ENCODE data around the gene ANKS1B.

The ANKS1B gene

DNA sequence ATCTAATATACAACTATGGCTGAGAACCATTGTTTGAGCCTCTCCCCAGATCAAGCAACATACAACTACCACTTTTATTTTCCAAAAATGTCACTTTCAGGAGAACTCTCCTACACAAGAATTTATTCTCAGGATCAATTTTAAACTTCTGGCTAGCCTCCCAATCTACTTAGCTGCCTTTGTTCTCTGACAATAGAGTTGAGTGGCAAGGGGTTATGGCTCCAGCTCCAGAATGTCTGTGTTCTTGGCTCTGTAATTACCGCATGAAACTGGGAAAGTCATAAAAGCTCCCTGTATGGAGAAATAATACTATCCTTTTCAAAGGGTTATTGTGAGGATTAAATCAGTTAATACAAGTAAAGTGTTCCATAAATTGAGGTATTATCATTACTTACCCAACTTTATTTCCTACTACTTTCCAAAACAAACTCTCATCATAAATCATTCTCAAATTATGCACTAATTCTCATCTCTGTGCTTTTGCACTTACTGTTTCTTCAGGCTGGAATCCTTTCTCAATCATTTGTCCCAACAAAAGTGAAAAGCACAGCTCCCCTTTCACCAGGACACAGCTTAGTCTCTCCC lies 215.2 kb downstream of the ANKS1B start:
- Histone ChIP-seq H3K4me1 (ENCODE audit: insufficient read depth, low read length, poor library complexity, severe bottlenecking) (peaks cover 3% of the 10 kb centered on the region), H3K79me2 (ENCODE audit: insufficient read depth, low read length) (no peaks in the 10 kb centered on the region), H3F3A (ENCODE audit: low read depth) (no peaks in the 10 kb centered on the region), H3K9ac (ENCODE audit: low read depth, low read length, poor library complexity, severe bottlenecking) (no peak overlapping the region), H3K9me3 (ENCODE audit: insufficient read depth, low read depth, low read length) (no peaks in the 10 kb centered on the region), H2AFZ (ENCODE audit: low read length) (no peak overlapping the region), H3K27me3 (ENCODE audit: insufficient read depth, low read length, poor library complexity, severe bottlenecking) (no peaks in the 10 kb centered on the region), H3K36me3 (ENCODE audit: insufficient read depth, low read length) (no peaks in the 10 kb centered on the region), H3K4me3 (ENCODE audit: low read length, poor library complexity, severe bottlenecking) (no peak overlapping the region), H3K4me2 (ENCODE audit: low read depth, low read length, poor library complexity, severe bottlenecking) (no peak overlapping the region), H4K20me1 (ENCODE audit: insufficient read depth, low read length, poor library complexity, severe bottlenecking) (no peaks in the 10 kb centered on the region), H3K9me2 (replicated peaks; ENCODE audit: low read depth, low read length) (no peaks in the 10 kb centered on the region)
- TF ChIP-seq EZH2phosphoT487 (IDR thresholded peaks at IDR 0.05; ENCODE audit: borderline replicate concordance) (no peak), CTCF (conservative IDR thresholded peaks at IDR 0.05; ENCODE audit: low read length) (no peak)

- no peaks in the 10 kb centered on the region for H3K79me2 ChIP-seq (ENCODE audit: insufficient read depth, low read length)
These were observed 216.0 kb downstream of the ANKS1B start for GRCh38 chr12:99768758-99769157.

DNA sequence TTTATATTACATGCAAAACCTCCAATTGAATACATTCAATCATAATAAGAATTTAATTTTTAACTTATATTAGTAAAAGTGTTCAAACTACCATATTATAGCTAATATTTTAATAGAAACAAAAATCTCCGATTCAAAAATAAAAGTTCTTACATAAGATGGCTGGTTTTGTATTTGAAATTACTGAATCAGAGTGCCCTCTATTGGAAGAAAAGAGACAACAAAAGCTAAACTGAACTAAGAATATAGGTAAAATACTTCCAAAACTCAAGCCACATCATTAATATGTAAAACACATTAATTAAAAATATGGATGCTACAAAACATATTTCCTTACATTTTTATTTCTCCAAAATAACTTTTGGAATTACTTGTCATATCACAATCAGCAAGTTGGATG lies 216.9 kb downstream of the ANKS1B start:
- Histone ChIP-seq H2AFZ (ENCODE audit: low read length) (peak overlapping the region; percentile 56; the same call in 1 of the 2 replicates), H3K9ac (ENCODE audit: low read depth, low read length, poor library complexity, severe bottlenecking) (no peak overlapping the region), H3K9me2 (replicated peaks; ENCODE audit: low read depth, low read length) (no peaks in the 10 kb centered on the region), H3K79me2 (ENCODE audit: insufficient read depth, low read length) (no peaks in the 10 kb centered on the region), H3K27me3 (ENCODE audit: insufficient read depth, low read length, poor library complexity, severe bottlenecking) (no peaks in the 10 kb centered on the region), H3K4me1 (ENCODE audit: insufficient read depth, low read length, poor library complexity, severe bottlenecking) (peaks cover 2% of the 10 kb centered on the region), H4K20me1 (ENCODE audit: insufficient read depth, low read length, poor library complexity, severe bottlenecking) (no peaks in the 10 kb centered on the region), H3K36me3 (ENCODE audit: insufficient read depth, low read length) (no peaks in the 10 kb centered on the region), H3K4me3 (ENCODE audit: low read length, poor library complexity, severe bottlenecking) (peak overlapping the region; percentile 55), H3K9me3 (ENCODE audit: insufficient read depth, low read depth, low read length) (no peaks in the 10 kb centered on the region), H3F3A (ENCODE audit: low read depth) (no peaks in the 10 kb centered on the region), H3K4me2 (ENCODE audit: low read depth, low read length, poor library complexity, severe bottlenecking) (peak overlapping the region; percentile 49)
- TF ChIP-seq EZH2phosphoT487 (IDR thresholded peaks at IDR 0.05; ENCODE audit: borderline replicate concordance) (no peak), CTCF (conservative IDR thresholded peaks at IDR 0.05; ENCODE audit: low read length) (peak; percentile 70)

More at GRCh38 chr12:99768758-99769157, 216.0 kb downstream of the ANKS1B start:
- H3K4me1 ChIP-seq (ENCODE audit: insufficient read depth, low read length, poor library complexity, severe bottlenecking), result peaks cover 3% of the 10 kb centered on the region
- no peak overlapping the region for H2AFZ ChIP-seq (ENCODE audit: low read length)
- no peak overlapping the region for H3K4me2 ChIP-seq (ENCODE audit: low read depth, low read length, poor library complexity, severe bottlenecking)
- TF ChIP-seq EZH2phosphoT487 (IDR thresholded peaks at IDR 0.05; ENCODE audit: borderline replicate concordance) (no peak), CTCF (conservative IDR thresholded peaks at IDR 0.05; ENCODE audit: low read length) (no peak)
- H4K20me1 ChIP-seq (ENCODE audit: insufficient read depth, low read length, poor library complexity, severe bottlenecking), result no peaks in the 10 kb centered on the region
- no peaks in the 10 kb centered on the region for H3K27me3 ChIP-seq (ENCODE audit: insufficient read depth, low read length, poor library complexity, severe bottlenecking)
- H3K9ac ChIP-seq (ENCODE audit: low read depth, low read length, poor library complexity, severe bottlenecking), result no peak overlapping the region
- no peaks in the 10 kb centered on the region for H3K9me2 ChIP-seq (replicated peaks; ENCODE audit: low read depth, low read length)
- no peaks in the 10 kb centered on the region for H3F3A ChIP-seq (ENCODE audit: low read depth)
- H3K9me3 ChIP-seq (ENCODE audit: insufficient read depth, low read depth, low read length), result no peaks in the 10 kb centered on the region
- no peaks in the 10 kb centered on the region for H3K36me3 ChIP-seq (ENCODE audit: insufficient read depth, low read length)
- no peak overlapping the region for H3K4me3 ChIP-seq (ENCODE audit: low read length, poor library complexity, severe bottlenecking)
